ENCODE measurements around the gene NOB1. TPM values are rescaled to one million over a fixed set of nuclear protein-coding genes. Genes with fewer than 3 reads are reported as not detected.

NOB1 gene
- total RNA-seq, 1 experiment from 2014 or later: 172 TPM

DNA sequence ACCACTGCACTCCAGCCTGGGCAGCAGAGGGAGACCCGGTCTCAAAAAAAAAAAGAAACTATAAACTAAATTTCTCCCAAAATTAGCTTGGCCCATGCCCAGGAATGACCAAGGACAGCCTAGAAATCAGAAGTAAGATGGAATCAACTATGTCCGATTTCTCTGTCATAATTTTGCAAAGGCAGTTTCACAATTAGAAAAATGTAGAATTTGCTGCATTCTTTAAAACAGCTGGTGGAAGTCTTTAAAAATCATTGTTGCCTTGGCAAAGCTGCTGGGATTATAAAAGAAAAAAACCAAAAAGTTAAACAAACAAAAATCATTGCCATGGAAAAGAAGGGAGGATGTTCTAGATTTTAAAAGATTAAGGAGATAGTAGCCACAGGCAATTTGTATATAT is 39.8 kb upstream of the NOB1 start:
- CTCF ChIA-PET: interaction anchor here (3.6 kb wide), 1 partner anchor 136 kb away, joined by 15 read pairs; no protein-coding TSS in a partner anchor
- Histone ChIP-seq H3K27ac (ENCODE audit: low read depth, low read length) (no peak overlapping the region), H3K4me3 (replicated peaks in 1 of 2; ENCODE audit: low read depth in 1 of 2, low read length in 2 of 2) (no peak overlapping the region), H3K36me3 (ENCODE audit: control insufficient read depth in 1 of 2, insufficient read depth in 2 of 2, low read length in 2 of 2) (peaks cover 2 to 4% of the 10 kb centered on the region in 2 experiments; a peak in 2 of 4 replicates), H4K20me1 (ENCODE audit: insufficient read depth) (no peaks in the 10 kb centered on the region), H2AFZ (ENCODE audit: low read depth, low read length, poor library complexity, severe bottlenecking) (no peak overlapping the region), H3K4me1 (ENCODE audit: control insufficient read depth in 1 of 2, insufficient read depth in 2 of 2, low read length in 2 of 2) (no peaks in the 10 kb centered on the region), H3K9me2 (ENCODE audit: insufficient read depth) (no peaks in the 10 kb centered on the region), H3K9ac (ENCODE audit: low read length) (no peak overlapping the region), H3K4me2 (ENCODE audit: low read length) (no peak overlapping the region), H3K9me3 (ENCODE audit: control insufficient read depth in 1 of 2, insufficient read depth in 1 of 2, low read depth in 1 of 2, low read length in 2 of 2) (no peaks in the 10 kb centered on the region), H3K27me3 (ENCODE audit: insufficient read depth, low read length) (no peaks in the 10 kb centered on the region), H3K79me2 (ENCODE audit: insufficient read depth, low read length) (no peaks in the 10 kb centered on the region)
- no TSS peak for BruUV-seq (replicated peaks)
- TF ChIP-seq EZH2phosphoT487 (IDR thresholded peaks at IDR 0.05; ENCODE audit: borderline replicate concordance): no peak
- intact Hi-C loops (cut with micrococcal nuclease): loop anchor here (10.0 kb wide), 1 partner anchor 300 kb away; no protein-coding TSS in a partner anchor
- RAD21 ChIA-PET (ENCODE audit: low non-redundant PET in 1 of 2, low total read pairs in 2 of 2, uncharacterized antibody in 2 of 2, unreplicated experiment in 2 of 2): interaction anchor here in 1 of 2 experiments (0.6 kb wide), 1 partner anchor 143 kb away, joined by 4 read pairs; no protein-coding TSS in a partner anchor
- POLR2A ChIA-PET: no interaction called here
- ATAC-seq (no peak), DNase-seq (ENCODE audit: low read depth, low spot score) (no peak)

DNA sequence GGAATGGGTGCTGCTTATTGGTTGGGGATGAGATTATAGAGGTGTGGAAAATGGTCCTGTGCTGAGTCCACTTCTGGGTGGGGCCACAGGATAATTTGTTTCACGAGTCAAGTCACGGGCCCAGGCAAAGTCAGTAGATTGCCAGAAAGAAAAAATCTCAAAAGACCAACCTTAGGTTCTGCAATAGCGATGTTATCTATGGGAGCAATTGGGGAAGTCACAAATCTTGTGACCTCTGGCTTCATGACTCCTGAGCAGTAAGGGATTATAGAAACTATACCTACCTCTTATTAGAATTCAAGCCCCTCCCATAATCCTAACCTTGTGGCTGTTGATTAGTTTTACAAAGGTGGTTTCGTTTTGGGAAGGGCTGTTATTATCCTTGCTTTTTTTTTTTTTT is 38.8 kb upstream of the NOB1 start:
- no peak for DNase-seq (ENCODE audit: low read depth, low spot score)
- TF ChIP-seq JUND (IDR thresholded peaks at IDR 0.05) (no peak), SP1 (IDR thresholded peaks at IDR 0.05; ENCODE audit: low read depth) (no peak), ELF1 (IDR thresholded peaks at IDR 0.05; ENCODE audit: borderline replicate concordance, low read depth) (no peak), FOSL1 (IDR thresholded peaks at IDR 0.05; ENCODE audit: low read depth) (no peak), CBX3 (IDR thresholded peaks at IDR 0.05; ENCODE audit: low read depth) (no peak), RAD21 (IDR thresholded peaks at IDR 0.05; ENCODE audit: low read depth) (no peak), ZNF274 (IDR thresholded peaks at IDR 0.05; ENCODE audit: low read depth, low read length) (no peak), EZH2 (IDR thresholded peaks at IDR 0.05) (no peak), POLR2A (IDR thresholded peaks at IDR 0.05; ENCODE audit: borderline replicate concordance, extremely low read depth, insufficient read depth, insufficient read length) (no peak), YY1 (IDR thresholded peaks at IDR 0.05; ENCODE audit: extremely low read depth, insufficient replicate concordance, low read depth, low read length) (no peak), EZH2phosphoT487 (IDR thresholded peaks at IDR 0.05; ENCODE audit: borderline replicate concordance) (no peak), EGR1 (IDR thresholded peaks at IDR 0.05; ENCODE audit: low read depth) (no peak), CEBPB (IDR thresholded peaks at IDR 0.05; ENCODE audit: low read depth) (no peak), POLR2AphosphoS5 (IDR thresholded peaks at IDR 0.05; ENCODE audit: low read depth, low read length) (no peak)
- TF ChIP-seq, protein P1, sequence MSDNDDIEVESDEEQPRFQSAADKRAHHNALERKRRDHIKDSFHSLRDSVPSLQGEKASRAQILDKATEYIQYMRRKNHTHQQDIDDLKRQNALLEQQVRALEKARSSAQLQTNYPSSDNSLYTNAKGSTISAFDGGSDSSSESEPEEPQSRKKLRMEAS (IDR thresholded peaks at IDR 0.05): no peak
- TF ChIP-seq, protein P2, sequence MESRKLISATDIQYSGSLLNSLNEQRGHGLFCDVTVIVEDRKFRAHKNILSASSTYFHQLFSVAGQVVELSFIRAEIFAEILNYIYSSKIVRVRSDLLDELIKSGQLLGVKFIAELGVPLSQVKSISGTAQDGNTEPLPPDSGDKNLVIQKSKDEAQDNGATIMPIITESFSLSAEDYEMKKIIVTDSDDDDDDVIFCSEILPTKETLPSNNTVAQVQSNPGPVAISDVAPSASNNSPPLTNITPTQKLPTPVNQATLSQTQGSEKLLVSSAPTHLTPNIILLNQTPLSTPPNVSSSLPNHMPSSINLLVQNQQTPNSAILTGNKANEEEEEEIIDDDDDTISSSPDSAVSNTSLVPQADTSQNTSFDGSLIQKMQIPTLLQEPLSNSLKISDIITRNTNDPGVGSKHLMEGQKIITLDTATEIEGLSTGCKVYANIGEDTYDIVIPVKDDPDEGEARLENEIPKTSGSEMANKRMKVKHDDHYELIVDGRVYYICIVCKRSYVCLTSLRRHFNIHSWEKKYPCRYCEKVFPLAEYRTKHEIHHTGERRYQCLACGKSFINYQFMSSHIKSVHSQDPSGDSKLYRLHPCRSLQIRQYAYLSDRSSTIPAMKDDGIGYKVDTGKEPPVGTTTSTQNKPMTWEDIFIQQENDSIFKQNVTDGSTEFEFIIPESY (IDR thresholded peaks at IDR 0.05; ENCODE audit: extremely low read depth, insufficient replicate concordance, low read length): no peak
- TF ChIP-seq, protein P3, sequence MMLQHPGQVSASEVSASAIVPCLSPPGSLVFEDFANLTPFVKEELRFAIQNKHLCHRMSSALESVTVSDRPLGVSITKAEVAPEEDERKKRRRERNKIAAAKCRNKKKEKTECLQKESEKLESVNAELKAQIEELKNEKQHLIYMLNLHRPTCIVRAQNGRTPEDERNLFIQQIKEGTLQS (IDR thresholded peaks at IDR 0.05): no peak
- TF ChIP-seq, protein P4, sequence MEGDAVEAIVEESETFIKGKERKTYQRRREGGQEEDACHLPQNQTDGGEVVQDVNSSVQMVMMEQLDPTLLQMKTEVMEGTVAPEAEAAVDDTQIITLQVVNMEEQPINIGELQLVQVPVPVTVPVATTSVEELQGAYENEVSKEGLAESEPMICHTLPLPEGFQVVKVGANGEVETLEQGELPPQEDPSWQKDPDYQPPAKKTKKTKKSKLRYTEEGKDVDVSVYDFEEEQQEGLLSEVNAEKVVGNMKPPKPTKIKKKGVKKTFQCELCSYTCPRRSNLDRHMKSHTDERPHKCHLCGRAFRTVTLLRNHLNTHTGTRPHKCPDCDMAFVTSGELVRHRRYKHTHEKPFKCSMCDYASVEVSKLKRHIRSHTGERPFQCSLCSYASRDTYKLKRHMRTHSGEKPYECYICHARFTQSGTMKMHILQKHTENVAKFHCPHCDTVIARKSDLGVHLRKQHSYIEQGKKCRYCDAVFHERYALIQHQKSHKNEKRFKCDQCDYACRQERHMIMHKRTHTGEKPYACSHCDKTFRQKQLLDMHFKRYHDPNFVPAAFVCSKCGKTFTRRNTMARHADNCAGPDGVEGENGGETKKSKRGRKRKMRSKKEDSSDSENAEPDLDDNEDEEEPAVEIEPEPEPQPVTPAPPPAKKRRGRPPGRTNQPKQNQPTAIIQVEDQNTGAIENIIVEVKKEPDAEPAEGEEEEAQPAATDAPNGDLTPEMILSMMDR (IDR thresholded peaks at IDR 0.05 in 2 of 3, conservative IDR thresholded peaks at IDR 0.05 in 1 of 3; ENCODE audit: borderline replicate concordance in 1 of 3, insufficient read depth in 1 of 3, low read depth in 2 of 3, low read length in 2 of 3): no peak
- H3K4me3 ChIP-seq (replicated peaks in 1 of 2; ENCODE audit: low read depth in 1 of 2, low read length in 2 of 2): no peak overlapping the region
- H3K9me2 ChIP-seq (ENCODE audit: insufficient read depth): no peaks in the 10 kb centered on the region
- no peaks in the 10 kb centered on the region for H3K79me2 ChIP-seq (ENCODE audit: insufficient read depth, low read length)
- H3K9me3 ChIP-seq (ENCODE audit: control insufficient read depth in 1 of 2, insufficient read depth in 1 of 2, low read depth in 1 of 2, low read length in 2 of 2): no peaks in the 10 kb centered on the region
- no peaks in the 10 kb centered on the region for H3K4me1 ChIP-seq (ENCODE audit: control insufficient read depth in 1 of 2, insufficient read depth in 2 of 2, low read length in 2 of 2)
- BruUV-seq (replicated peaks): no TSS peak
- H3K27me3 ChIP-seq (ENCODE audit: insufficient read depth, low read length): no peaks in the 10 kb centered on the region
- CTCF ChIA-PET: interaction anchor here (3.6 kb wide), 1 partner anchor 137 kb away, joined by 15 read pairs; no protein-coding TSS in a partner anchor
- H3K4me2 ChIP-seq (ENCODE audit: low read length): no peak overlapping the region
- H3K36me3 ChIP-seq (ENCODE audit: control insufficient read depth in 1 of 2, insufficient read depth in 2 of 2, low read length in 2 of 2): peaks cover 0 to 3% of the 10 kb centered on the region in 2 experiments; a peak in 1 of 4 replicates
- POLR2A ChIA-PET: no interaction called here
- H3K27ac ChIP-seq (ENCODE audit: low read depth, low read length): no peak overlapping the region
- RAD21 ChIA-PET (ENCODE audit: low non-redundant PET in 1 of 2, low total read pairs in 2 of 2, uncharacterized antibody in 2 of 2, unreplicated experiment in 2 of 2): no interaction called here
- no peaks in the 10 kb centered on the region for H4K20me1 ChIP-seq (ENCODE audit: insufficient read depth)
- intact Hi-C loops (cut with micrococcal nuclease): loop anchor here (10.0 kb wide), 1 partner anchor 301 kb away; no protein-coding TSS in a partner anchor
- no peak overlapping the region for H2AFZ ChIP-seq (ENCODE audit: low read depth, low read length, poor library complexity, severe bottlenecking)
- no peak overlapping the region for H3K9ac ChIP-seq (ENCODE audit: low read length)
- ATAC-seq: no peak
